Panc1 (cell line): ENCODE data around the gene FAM81B. TPM values are rescaled to one million over a fixed set of nuclear protein-coding genes. Genes with fewer than 3 reads are reported as not detected.

ENCODE experiments used
- ATAC-seq: fragments of 200-7000 bp; cut with Tn5 transposase; 2 replicates; pipeline ENCODE4 v1.9.1; 2020; ENCODE audit warnings: mild to moderate bottlenecking, moderate library complexity
- BruUV-seq: library from RNA; stranded (reverse); fragments of 400-500 nt; replicated peaks from 2 replicates; lab custom pipeline; 2021; lab: Mats Ljungman, UMichigan
- CTCF ChIA-PET: fragments of 300-600 bp; sonication (Branson Sonifier 250); formaldehyde crosslinking; loops from one replicate; lab custom pipeline; 2022; ENCODE audit warnings: antibody characterized with exemption; lab: Charles Lee
- POLR2A ChIA-PET: fragments of 300-600 bp; sonication (Branson Sonifier 250); formaldehyde crosslinking; loops from one replicate; lab custom pipeline; 2022; ENCODE audit warnings: antibody characterized with exemption; lab: Charles Lee
- DNase-seq: peaks from one replicate; pipeline ENCODE4 v3.0.0-alpha.2; 2010; ENCODE audit warnings: low read depth, low spot score
- H3K27ac ChIP-seq: 2 replicates; pipeline ENCODE4 v1.5.1; 2011; ENCODE audit warnings: mild to moderate bottlenecking, low read length, inconsistent platforms
- H3K27me3 ChIP-seq: fragments of 200-500 bp; sonication (Bioruptor generic); 2 replicates; pipeline ENCODE4 v1.6.0; 2014; ENCODE audit warnings: low read length, inconsistent platforms; ENCODE audit not compliant: control insufficient read depth, insufficient read depth
- H3K36me3 ChIP-seq: fragments of 200-500 bp; sonication (Bioruptor generic); 2 replicates; pipeline ENCODE4 v1.5.1; 2014; ENCODE audit warnings: inconsistent platforms, mild to moderate bottlenecking, low read length, moderate library complexity; ENCODE audit not compliant: control insufficient read depth, insufficient read depth
- H3K4me1 ChIP-seq: 2 replicates; pipeline ENCODE4 v1.5.1; 2011; ENCODE audit warnings: inconsistent platforms, mild to moderate bottlenecking, low read length, moderate library complexity; ENCODE audit not compliant: control insufficient read depth, insufficient read depth
- H3K4me3 ChIP-seq, 2 experiments: 2 replicates each; pipeline ENCODE4 v1.5.1; 2011 to 2012; ENCODE audit warnings: low read depth in 2 of 2, low read length in 2 of 2, mild to moderate bottlenecking in 2 of 2, inconsistent platforms in 1 of 2, moderate library complexity in 1 of 2
- H3K9me3 ChIP-seq: fragments of 200-500 bp; sonication (Bioruptor generic); 2 replicates; pipeline ENCODE4 v1.5.1; 2014; ENCODE audit warnings: low read depth, mild to moderate bottlenecking, inconsistent platforms, low read length, moderate library complexity; ENCODE audit not compliant: control insufficient read depth, insufficient read depth
- CTCF ChIP-seq: fragments of 450-650 bp; IDR thresholded peaks from 2 replicates; pipeline ENCODE4 v1.5.1; 2017; ENCODE audit warnings: mild to moderate bottlenecking
- POLR2AphosphoS5 ChIP-seq: IDR thresholded peaks from 2 replicates; pipeline ENCODE4 v1.6.1; 2012; ENCODE audit warnings: mild to moderate bottlenecking, low read depth, low read length, moderate library complexity
- REST ChIP-seq, 2 experiments: IDR thresholded peaks; 2 replicates each; pipeline ENCODE4 v1.6.1; 2011 to 2012; ENCODE audit warnings: low read depth in 2 of 2, control low read depth in 1 of 2, low read length in 1 of 2, mild to moderate bottlenecking in 1 of 2, moderate library complexity in 1 of 2; ENCODE audit not compliant: insufficient read depth in 1 of 2
- SIN3A ChIP-seq: IDR thresholded peaks from 2 replicates; pipeline ENCODE4 v1.6.1; 2012; ENCODE audit warnings: low read depth, mild to moderate bottlenecking, low read length, moderate library complexity, borderline replicate concordance; ENCODE audit not compliant: insufficient read depth
- TCF7L2 ChIP-seq: IDR thresholded peaks from 2 replicates; pipeline ENCODE4 v1.6.1; 2011; ENCODE audit warnings: mild to moderate bottlenecking, low read depth, low read length, inconsistent platforms
- in situ Hi-C: cut with HindIII; loops from 2 replicates; pipeline ENCODE4 v1.10.0; 2016; ENCODE audit warnings: low sequenced_read_pairs, low pct_unique_long_range_greater_than_20kb
- intact Hi-C: fragments of 100-400 bp; cut with micrococcal nuclease; formaldehyde crosslinking; loops from one replicate; pipeline ENCODE4 v1.10.0; 2022; ENCODE audit not compliant: unreplicated experiment
- total RNA-seq: library from RNA; stranded (reverse); gene quantifications from one replicate; pipeline ENCODE4 v1.2.1, GENCODE V29; 2021; ENCODE audit not compliant: unreplicated experiment

The FAM81B gene
- total RNA-seq, 1 experiment from 2014 or later, result not detected

GRCh38 chr5:95406426-95407090, 15.4 kb downstream of the FAM81B start:
- DNase-seq, result no peak

GRCh38 chr5:95410279-95410678, 19.1 kb downstream of the FAM81B start:
- H3K36me3 ChIP-seq, result no peaks in the 10 kb centered on the region
- no peak overlapping the region for H3K27ac ChIP-seq
- H3K4me1 ChIP-seq, result no peaks in the 10 kb centered on the region
- no peaks in the 10 kb centered on the region for H3K9me3 ChIP-seq
- DNase-seq (no peak), ATAC-seq (no peak)
- H3K27me3 ChIP-seq, result peaks cover 14% of the 10 kb centered on the region; the same call in 1 of the 2 replicates
- H3K4me3 ChIP-seq, result no peak overlapping the region
- intact Hi-C loops, result no loop called here
- no peak for TF ChIP-seq POLR2AphosphoS5
- TF ChIP-seq CTCF, result no peak
- TF ChIP-seq TCF7L2, result no peak
- no peak for TF ChIP-seq SIN3A
- no peak for TF ChIP-seq REST (IDR thresholded peaks at IDR 0.05; ENCODE audit: insufficient read depth in 1 of 2, low read depth in 2 of 2, low read length in 1 of 2)
- in situ Hi-C loops, result no loop called here
- POLR2A ChIA-PET, result no interaction called here
- CTCF ChIA-PET, result no interaction called here
- BruUV-seq, result no TSS peak

More at GRCh38 chr5:95406426-95407090, 15.4 kb downstream of the FAM81B start:
- ChIA-PET CTCF (no interaction called here), POLR2A (no interaction called here)
- Histone ChIP-seq H3K27ac (no peak overlapping the region), H3K36me3 (no peaks in the 10 kb centered on the region), H3K4me3 (no peak overlapping the region), H3K9me3 (no peaks in the 10 kb centered on the region), H3K4me1 (no peaks in the 10 kb centered on the region), H3K27me3 (peaks cover 2% of the 10 kb centered on the region)
- in situ Hi-C loops, result no loop called here
- TF ChIP-seq SIN3A, result no peak
- intact Hi-C loops, result no loop called here
- no peak for ATAC-seq
- BruUV-seq, result no TSS peak

- no TSS peak for BruUV-seq
- DNase-seq, result no peak
- intact Hi-C loops (no loop called here), in situ Hi-C loops (no loop called here)
- Histone ChIP-seq H3K4me3 (no peak overlapping the region), H3K27ac (no peak overlapping the region), H3K36me3 (no peaks in the 10 kb centered on the region), H3K9me3 (no peaks in the 10 kb centered on the region), H3K27me3 (peaks cover 14% of the 10 kb centered on the region; the same call in 1 of the 2 replicates), H3K4me1 (no peaks in the 10 kb centered on the region)
- TF ChIP-seq CTCF, result no peak
- no peak for TF ChIP-seq POLR2AphosphoS5
- no peak for TF ChIP-seq TCF7L2
- no peak for TF ChIP-seq SIN3A
- no peak for TF ChIP-seq REST (IDR thresholded peaks at IDR 0.05; ENCODE audit: insufficient read depth in 1 of 2, low read depth in 2 of 2, low read length in 1 of 2)
- ATAC-seq, result no peak
- POLR2A ChIA-PET, result no interaction called here
- CTCF ChIA-PET, result no interaction called here
These were observed 20.3 kb downstream of the FAM81B start for GRCh38 chr5:95411474-95411873.
